HepG2 (cell line): ENCODE data around the gene DYDC2. TPM values are rescaled to one million over a fixed set of nuclear protein-coding genes. Genes with fewer than 3 reads are reported as not detected.

Source experiments
- AHDC1 ChIP-seq: sonication (generic); formaldehyde crosslinking; IDR thresholded peaks from 2 replicates; pipeline ENCODE4 v1.5.1; 2020; ENCODE audit warnings: mild to moderate bottlenecking, missing genetic modification reagents, borderline replicate concordance
- ARID5B ChIP-seq: IDR thresholded peaks from 2 replicates; pipeline ENCODE4 v1.4.0; 2020; ENCODE audit warnings: mild to moderate bottlenecking, missing genetic modification reagents
- CEBPB ChIP-seq: IDR thresholded peaks from 2 replicates; pipeline ENCODE4 v1.6.1; 2011; ENCODE audit warnings: low read depth, low read length, improper control_type of control experiment, borderline replicate concordance
- CEBPG ChIP-seq: IDR thresholded peaks from 2 replicates; pipeline ENCODE4 v1.6.1; 2016
- EZH2 ChIP-seq: conservative IDR thresholded peaks from 2 replicates; pipeline ENCODE4 v1.6.1; 2012; ENCODE audit warnings: mild to moderate bottlenecking, low read depth, low read length, moderate library complexity
- FLYWCH1 ChIP-seq: sonication (generic); formaldehyde crosslinking; IDR thresholded peaks from 2 replicates; pipeline ENCODE4 v1.8.1; 2023; ENCODE audit warnings: mild to moderate bottlenecking, missing genetic modification reagents
- HDAC1 ChIP-seq: sonication (generic); formaldehyde crosslinking; IDR thresholded peaks from 2 replicates; pipeline ENCODE4 v1.5.1; 2020; ENCODE audit warnings: mild to moderate bottlenecking, missing genetic modification reagents
- HNRNPK ChIP-seq: fragments of 200-400 bp; formaldehyde crosslinking; IDR thresholded peaks from 2 replicates; pipeline ENCODE4 v1.6.1; 2018; ENCODE audit warnings: low read length, low read depth, moderate library complexity, mild to moderate bottlenecking; ENCODE audit not compliant: poor library complexity, severe bottlenecking
- KDM2A ChIP-seq: sonication (generic); formaldehyde crosslinking; IDR thresholded peaks from 2 replicates; pipeline ENCODE4 v1.4.0; 2020; ENCODE audit warnings: low read depth, missing genetic modification reagents, borderline replicate concordance
- MBD4 ChIP-seq: IDR thresholded peaks from 2 replicates; pipeline ENCODE4 v1.6.1; 2012; ENCODE audit warnings: low read length, inconsistent platforms, borderline replicate concordance
- NR2F6 ChIP-seq, 2 experiments: IDR thresholded peaks; 2 replicates each; pipeline ENCODE4 v1.6.1; 2016; ENCODE audit warnings: antibody characterized with exemption in 1 of 2, mild to moderate bottlenecking in 1 of 2
- PAF1 ChIP-seq: IDR thresholded peaks from 2 replicates; pipeline ENCODE4 v1.6.1; 2016; ENCODE audit warnings: missing genetic modification reagents, missing compliant biosample characterization
- SOX13 ChIP-seq, 3 experiments: fragments of 450-650 bp in 1 of 3; sonication (generic) in 1 of 3; formaldehyde crosslinking in 1 of 3; IDR thresholded peaks in 2 of 3; conservative IDR thresholded peaks in 1 of 3; 2 replicates each; pipeline versions ENCODE4 v1.5.0 to v1.6.1; 2016 to 2020; ENCODE audit warnings: antibody characterized with exemption in 1 of 3, mild to moderate bottlenecking in 1 of 3, missing compliant biosample characterization in 1 of 3, missing genetic modification reagents in 1 of 3, moderate library complexity in 1 of 3
- TCF12 ChIP-seq, 2 experiments: fragments of 450-650 bp in 1 of 2; sonication (generic) in 1 of 2; formaldehyde crosslinking in 1 of 2; IDR thresholded peaks; 2 replicates each; pipeline versions ENCODE4 v1.6.1 to v1.8.0; 2017 to 2022; ENCODE audit warnings: antibody characterized with exemption in 1 of 2, mild to moderate bottlenecking in 1 of 2, missing genetic modification reagents in 1 of 2, moderate library complexity in 1 of 2
- ZBTB20 ChIP-seq: sonication (generic); formaldehyde crosslinking; IDR thresholded peaks from 2 replicates; pipeline ENCODE4 v1.8.1; 2023; ENCODE audit warnings: missing genetic modification reagents, low read depth, mild to moderate bottlenecking, borderline replicate concordance
- ZMYM4 ChIP-seq: sonication (generic); formaldehyde crosslinking; IDR thresholded peaks from 2 replicates; pipeline ENCODE4 v1.8.1; 2023; ENCODE audit warnings: mild to moderate bottlenecking, missing genetic modification reagents
- ZNF543 ChIP-seq: sonication (generic); formaldehyde crosslinking; IDR thresholded peaks from 2 replicates; pipeline ENCODE4 v1.4.0; 2020; ENCODE audit warnings: mild to moderate bottlenecking, missing genetic modification reagents
- ZNF652 ChIP-seq: IDR thresholded peaks from 2 replicates; pipeline ENCODE4 v1.6.1; 2016; ENCODE audit warnings: low read depth, borderline replicate concordance
- ZNF747 ChIP-seq: sonication (generic); formaldehyde crosslinking; IDR thresholded peaks from 2 replicates; pipeline ENCODE4 v1.8.1; 2023; ENCODE audit warnings: missing genetic modification reagents, mild to moderate bottlenecking, borderline replicate concordance
- polyA plus RNA-seq, 8 experiments: library from polyadenylated mRNA; depleted of rRNA in 3 of 8; stranded (reverse) in 7 of 8; unstranded in 1 of 8; fragments of >200 nt; fragmentation: Illumina TruSeq in 4 of 8; extraction: Trizol in 4 of 8; gene quantifications; 2 replicates each; pipeline versions ENCODE4 v1.2.1 to v1.2.3, GENCODE V29; 2011 to 2016; ENCODE audit warnings: low read depth in 4 of 8, missing spikeins in 1 of 8, mixed read lengths in 1 of 8; ENCODE audit not compliant: insufficient read depth in 1 of 8
- total RNA-seq, 5 experiments: library from RNA; depleted of rRNA; stranded (reverse); fragments of >200 nt; fragmentation: Illumina TruSeq; extraction: Trizol; gene quantifications; 2 replicates each; pipeline ENCODE4 v1.2.3, GENCODE V29; 2016; ENCODE audit warnings: low read depth in 1 of 5

Gene DYDC2
- total and polyA plus RNA-seq, 2 of the 13 experiments (the other 11 are each of a cell fraction or from before 2014, with no cell fraction given), result 0.98 to 2.3 TPM

GRCh38 chr10:80322158-80322557, 34.4 kb upstream of the DYDC2 start (continued):
- TF ChIP-seq ARID5B (CRISPR knock-in tag), result peak; percentile 32; the same call in 1 of the 2 replicates
- TF ChIP-seq MBD4, result no peak
- TF ChIP-seq ZNF652, result peak; percentile 91
- TF ChIP-seq ZNF543 (CRISPR knock-in tag), result no peak
- no peak for TF ChIP-seq HNRNPK
- no peak for TF ChIP-seq PAF1 (CRISPR knock-in tag)
- no peak for TF ChIP-seq SOX13 (IDR thresholded peaks at IDR 0.05)
- peak in 1 of 2 experiments; percentile 77; a peak in 2 of 4 replicates for TF ChIP-seq SOX13 (CRISPR knock-in tag; conservative IDR thresholded peaks at IDR 0.05 in 1 of 2, IDR thresholded peaks at IDR 0.05 in 1 of 2)
- TF ChIP-seq ZNF747 (CRISPR knock-in tag), result no peak
- TF ChIP-seq CEBPB, result peak; percentile 92
- no peak for TF ChIP-seq EZH2
- no peak for TF ChIP-seq ZBTB20 (CRISPR knock-in tag)
- TF ChIP-seq NR2F6 (IDR thresholded peaks at IDR 0.05), result no peak
- TF ChIP-seq NR2F6 (CRISPR knock-in tag; IDR thresholded peaks at IDR 0.05), result no peak
- TF ChIP-seq FLYWCH1, result no peak
- 0 out of 2 replicates have a peak, but pooled peaks have one; percentile 26 for TF ChIP-seq AHDC1
- TF ChIP-seq TCF12 (IDR thresholded peaks at IDR 0.05), result no peak
- TF ChIP-seq TCF12 (CRISPR knock-in tag; IDR thresholded peaks at IDR 0.05), result no peak
- no peak for TF ChIP-seq KDM2A
- peak; percentile 86 for TF ChIP-seq CEBPG
- TF ChIP-seq ZMYM4, result no peak
- TF ChIP-seq HDAC1, result peak; percentile 33; the same call in 1 of the 2 replicates
